ENCODE measurements around the gene ZNF236.
"Not testable (repeated sequence)": the region's sequence is repeated elsewhere in the genome, so short reads cannot be mapped to it uniquely, and the experiment has no call there.

DNA sequence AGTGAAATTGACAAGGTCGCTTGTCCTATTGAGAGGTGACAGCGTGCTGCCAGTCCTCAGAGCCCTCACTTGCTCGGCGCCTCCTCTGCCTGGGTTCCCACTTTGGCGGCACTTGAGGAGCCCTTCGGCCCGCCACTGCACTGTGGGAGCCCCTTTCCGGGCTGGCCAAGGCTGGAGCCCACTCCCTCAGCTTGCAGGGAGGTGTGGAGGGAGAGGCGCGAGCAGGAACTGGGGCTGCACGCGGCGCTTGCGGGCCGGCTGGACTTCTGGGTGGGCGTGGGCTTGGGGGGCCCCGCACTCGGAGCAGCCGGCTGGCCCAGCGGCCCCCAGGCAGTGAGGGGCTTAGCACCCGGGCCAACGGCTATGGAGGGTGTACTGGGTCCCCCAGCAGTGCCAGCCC lies 45.3 kb upstream of the ZNF236 start:
- TF ChIP-seq, protein P1, sequence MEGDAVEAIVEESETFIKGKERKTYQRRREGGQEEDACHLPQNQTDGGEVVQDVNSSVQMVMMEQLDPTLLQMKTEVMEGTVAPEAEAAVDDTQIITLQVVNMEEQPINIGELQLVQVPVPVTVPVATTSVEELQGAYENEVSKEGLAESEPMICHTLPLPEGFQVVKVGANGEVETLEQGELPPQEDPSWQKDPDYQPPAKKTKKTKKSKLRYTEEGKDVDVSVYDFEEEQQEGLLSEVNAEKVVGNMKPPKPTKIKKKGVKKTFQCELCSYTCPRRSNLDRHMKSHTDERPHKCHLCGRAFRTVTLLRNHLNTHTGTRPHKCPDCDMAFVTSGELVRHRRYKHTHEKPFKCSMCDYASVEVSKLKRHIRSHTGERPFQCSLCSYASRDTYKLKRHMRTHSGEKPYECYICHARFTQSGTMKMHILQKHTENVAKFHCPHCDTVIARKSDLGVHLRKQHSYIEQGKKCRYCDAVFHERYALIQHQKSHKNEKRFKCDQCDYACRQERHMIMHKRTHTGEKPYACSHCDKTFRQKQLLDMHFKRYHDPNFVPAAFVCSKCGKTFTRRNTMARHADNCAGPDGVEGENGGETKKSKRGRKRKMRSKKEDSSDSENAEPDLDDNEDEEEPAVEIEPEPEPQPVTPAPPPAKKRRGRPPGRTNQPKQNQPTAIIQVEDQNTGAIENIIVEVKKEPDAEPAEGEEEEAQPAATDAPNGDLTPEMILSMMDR (IDR thresholded peaks at IDR 0.05) = not testable (repeated sequence)
- TF ChIP-seq POLR2A (IDR thresholded peaks at IDR 0.05) = not testable (repeated sequence)
